Endothelial cell of umbilical vein (primary cell): ENCODE measurements around the gene DVL3. TPM values are rescaled to one million over a fixed set of nuclear protein-coding genes. Genes with fewer than 3 reads are reported as not detected.

ENCODE experiments used
- BruUV-seq: library from RNA; stranded (reverse); fragments of 400-500 nt; replicated peaks from 2 replicates; lab custom pipeline; 2021; lab: Mats Ljungman, UMichigan
- CTCF ChIA-PET: fragments of 300-600, 350-600 bp; sonication (Branson Sonifier 250); formaldehyde crosslinking; loops from one replicate; lab custom pipeline; 2021; ENCODE audit warnings: antibody characterized with exemption, inconsistent platforms; lab: Charles Lee
- POLR2A ChIA-PET: fragments of 300-600, 350-600 bp; sonication (Branson Sonifier 250); formaldehyde crosslinking; loops from one replicate; lab custom pipeline; 2021; ENCODE audit warnings: antibody characterized with exemption, inconsistent platforms; lab: Charles Lee
- DNase-seq: peaks from one replicate; pipeline ENCODE4 v3.0.0-alpha.2; 2011; ENCODE audit warnings: low read depth, low spot score
- FAIRE-seq: peaks from 2 replicates; lab custom pipeline; 2011; peaks lifted over from hg19 to GRCh38; lab: Jason Lieb, UNC
- H2AFZ ChIP-seq: 2 replicates; pipeline ENCODE4 v1.6.0; 2012; ENCODE audit warnings: low read depth, low read length, control low read depth, inconsistent platforms
- H3K27ac ChIP-seq: 2 replicates; pipeline ENCODE4 v1.5.1; 2011; ENCODE audit warnings: low read depth, mild to moderate bottlenecking, control low read depth, low read length, moderate library complexity; ENCODE audit not compliant: insufficient read depth
- H3K27me3 ChIP-seq, 2 experiments: 2 replicates each; pipeline versions ENCODE4 v1.6.0 to v1.6.1; 2011; ENCODE audit warnings: low read length in 2 of 2, mixed read lengths in 1 of 2; ENCODE audit not compliant: control insufficient read depth in 2 of 2, insufficient read depth in 2 of 2
- H3K36me3 ChIP-seq, 2 experiments: 2 replicates in 1 of 2; 3 replicates in 1 of 2; pipeline ENCODE4 v1.5.1; 2011; ENCODE audit warnings: low read length in 2 of 2, mild to moderate bottlenecking in 1 of 2, moderate library complexity in 1 of 2; ENCODE audit not compliant: control insufficient read depth in 2 of 2, insufficient read depth in 2 of 2; ENCODE audit errors: extremely low read depth in 1 of 2
- H3K4me1 ChIP-seq: 3 replicates; pipeline ENCODE4 v1.5.1; 2011; ENCODE audit warnings: mild to moderate bottlenecking, low read length; ENCODE audit not compliant: control insufficient read depth, insufficient read depth; ENCODE audit errors: extremely low read depth
- H3K4me2 ChIP-seq: 2 replicates; pipeline ENCODE4 v1.6.1; 2011; ENCODE audit warnings: low read length, control low read depth, mixed read lengths; ENCODE audit not compliant: insufficient read depth
- H3K4me3 ChIP-seq, 3 experiments: fragments of 200-600 bp in 1 of 3; sonication (generic), shearing (Covaris generic) in 1 of 3; replicated peaks in 1 of 3; 2 replicates each; pipeline ENCODE4 v1.5.1; 2011 to 2016; ENCODE audit warnings: control low read depth in 3 of 3, low read length in 3 of 3, mild to moderate bottlenecking in 2 of 3, inconsistent platforms in 1 of 3, low read depth in 1 of 3, moderate library complexity in 1 of 3; ENCODE audit not compliant: insufficient read depth in 1 of 3
- H3K79me2 ChIP-seq: 2 replicates; pipeline ENCODE4 v1.6.0; 2012; ENCODE audit warnings: low read length, inconsistent platforms; ENCODE audit not compliant: control insufficient read depth, insufficient read depth
- H3K9ac ChIP-seq: replicated peaks from 2 replicates; pipeline ENCODE3; 2011; ENCODE audit warnings: low read length, control low read depth; ENCODE audit not compliant: insufficient read depth; ENCODE audit errors: extremely low read depth
- H3K9me1 ChIP-seq: replicated peaks from 3 replicates; pipeline ENCODE4 v1.6.0; 2011; ENCODE audit warnings: mild to moderate bottlenecking, low read length; ENCODE audit not compliant: control insufficient read depth, insufficient read depth; ENCODE audit errors: extremely low read depth
- H3K9me3 ChIP-seq: replicated peaks from 2 replicates; pipeline ENCODE4 v1.5.1; 2012; ENCODE audit warnings: low read length, inconsistent platforms; ENCODE audit not compliant: control insufficient read depth, insufficient read depth
- H4K20me1 ChIP-seq: replicated peaks from 2 replicates; pipeline ENCODE3; 2011; ENCODE audit warnings: mild to moderate bottlenecking, low read length; ENCODE audit not compliant: control insufficient read depth, insufficient read depth; ENCODE audit errors: extremely low read depth
- EZH2 ChIP-seq: IDR thresholded peaks from 2 replicates; pipeline ENCODE4 v1.6.1; 2012; ENCODE audit warnings: borderline replicate concordance, low read depth, mild to moderate bottlenecking, moderate library complexity, low read length, inconsistent platforms; ENCODE audit not compliant: severe bottlenecking
- FOS ChIP-seq: IDR thresholded peaks from 2 replicates; pipeline ENCODE4 v1.6.1; 2011; ENCODE audit warnings: mild to moderate bottlenecking, low read length, moderate library complexity, borderline replicate concordance; ENCODE audit not compliant: insufficient read depth
- GATA2 ChIP-seq: IDR thresholded peaks from 2 replicates; pipeline ENCODE4 v1.7.0; 2011; ENCODE audit warnings: low read depth, mild to moderate bottlenecking, moderate library complexity, mixed read lengths, low read length; ENCODE audit not compliant: insufficient read length, insufficient read depth
- JUN ChIP-seq: IDR thresholded peaks from 2 replicates; pipeline ENCODE4 v1.6.1; 2011; ENCODE audit warnings: borderline replicate concordance, low read depth; ENCODE audit not compliant: insufficient read length, insufficient read depth
- MAX ChIP-seq: IDR thresholded peaks from 2 replicates; pipeline ENCODE4 v1.6.1; 2011; ENCODE audit not compliant: insufficient read depth, insufficient read length
- MYC ChIP-seq: IDR thresholded peaks from one replicate; pipeline ENCODE4 v1.6.1; 2011; ENCODE audit warnings: mild to moderate bottlenecking, low read depth, low read length
- POLR2A ChIP-seq: IDR thresholded peaks from 2 replicates; pipeline ENCODE4 v1.6.1; 2012; ENCODE audit warnings: low read depth, mild to moderate bottlenecking, control low read depth, low read length
- POLR2AphosphoS5 ChIP-seq: IDR thresholded peaks from 2 replicates; pipeline ENCODE4 v1.6.1; 2012; ENCODE audit warnings: low read depth, mild to moderate bottlenecking, control low read depth, low read length, moderate library complexity; ENCODE audit not compliant: insufficient read depth
- dilution Hi-C: fragments of 300-500 bp; cut with MboI; formaldehyde crosslinking; loops from one replicate; pipeline ENCODE4 v1.15.0; 2019; ENCODE audit warnings: low sequenced_read_pairs; ENCODE audit not compliant: extremely low pct_ligation_motif_present
- intact Hi-C: fragments of 100-400 bp; cut with micrococcal nuclease; formaldehyde crosslinking; loops from one replicate; pipeline ENCODE4 v1.10.0; 2022
- polyA plus RNA-seq, 4 experiments: library from polyadenylated mRNA; depleted of rRNA in 3 of 4; stranded (reverse) in 3 of 4; unstranded in 1 of 4; fragments of >200 nt; gene quantifications; 2 replicates each; pipeline versions ENCODE4 v1.2.1 to v1.2.3, GENCODE V29; 2011 to 2012; ENCODE audit warnings: missing spikeins in 1 of 4
- total RNA-seq: library from RNA; stranded (reverse); gene quantifications from 2 replicates; pipeline ENCODE4 v1.2.3, GENCODE V29; 2021
- TF ChIP-seq, protein P1 (sequence below), 2 donors: IDR thresholded peaks; 1 replicate in 1 of 2; 2 replicates in 1 of 2; pipeline ENCODE4 v1.5.1; 2011; ENCODE audit warnings: low read length in 2 of 2, mild to moderate bottlenecking in 2 of 2, moderate library complexity in 2 of 2, control low read depth in 1 of 2, inconsistent platforms in 1 of 2, low read depth in 1 of 2; ENCODE audit not compliant: insufficient read depth in 1 of 2; ENCODE audit errors: extremely low read depth in 1 of 2

The DVL3 gene
- total and polyA plus RNA-seq, 2 donors (not counting 3 experiments of a cell fraction or from before 2014, with no cell fraction given): 43.8 to 59.0 TPM

DNA sequence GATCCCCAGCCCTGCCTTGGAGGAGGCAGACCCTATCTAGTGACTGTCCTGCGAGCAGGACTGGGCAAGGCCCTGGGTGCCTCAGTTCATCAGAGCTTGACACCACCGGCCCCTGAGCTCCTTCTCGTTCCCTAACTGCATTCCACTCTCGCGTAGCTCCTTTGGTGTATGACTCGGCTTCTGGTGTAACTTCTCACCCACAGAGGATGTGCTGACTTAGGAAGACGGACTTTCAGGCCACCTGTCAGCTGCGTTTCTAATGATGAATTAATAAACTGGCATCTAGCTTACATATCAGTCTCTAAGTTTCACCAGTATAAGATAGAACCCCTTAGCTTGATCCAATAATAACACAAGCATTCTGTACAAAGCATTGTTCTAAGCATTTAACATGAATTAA lies 48.3 kb downstream of the DVL3 start:
- no peak for FAIRE-seq
- Histone ChIP-seq H3K9ac (no peak overlapping the region), H3K27ac (no peak overlapping the region), H3K4me1 (no peaks in the 10 kb centered on the region), H2AFZ (no peak overlapping the region), H3K79me2 (no peaks in the 10 kb centered on the region), H3K4me3 (no peak overlapping the region), H4K20me1 (no peaks in the 10 kb centered on the region), H3K4me2 (no peak overlapping the region), H3K9me1 (no peaks in the 10 kb centered on the region), H3K36me3 (no peaks in the 10 kb centered on the region), H3K27me3 (peaks cover 7% of the 10 kb centered on the region in 2 experiments), H3K9me3 (no peaks in the 10 kb centered on the region)
- DNase-seq: no peak
- dilution Hi-C loops (no loop called here), intact Hi-C loops (no loop called here)
- ChIA-PET CTCF (interaction anchor here (0.5 to 1.4 kb wide), 4 partner anchors 13 to 308 kb away, joined by 3 to 5 read pairs (median 3); no protein-coding TSS in a partner anchor), POLR2A (no interaction called here)
- BruUV-seq: no TSS peak
- TF ChIP-seq POLR2AphosphoS5 (no peak), MYC (no peak), JUN (no peak), POLR2A (no peak), FOS (no peak), MAX (no peak), GATA2 (no peak), EZH2 (no peak)
- TF ChIP-seq, protein P1, sequence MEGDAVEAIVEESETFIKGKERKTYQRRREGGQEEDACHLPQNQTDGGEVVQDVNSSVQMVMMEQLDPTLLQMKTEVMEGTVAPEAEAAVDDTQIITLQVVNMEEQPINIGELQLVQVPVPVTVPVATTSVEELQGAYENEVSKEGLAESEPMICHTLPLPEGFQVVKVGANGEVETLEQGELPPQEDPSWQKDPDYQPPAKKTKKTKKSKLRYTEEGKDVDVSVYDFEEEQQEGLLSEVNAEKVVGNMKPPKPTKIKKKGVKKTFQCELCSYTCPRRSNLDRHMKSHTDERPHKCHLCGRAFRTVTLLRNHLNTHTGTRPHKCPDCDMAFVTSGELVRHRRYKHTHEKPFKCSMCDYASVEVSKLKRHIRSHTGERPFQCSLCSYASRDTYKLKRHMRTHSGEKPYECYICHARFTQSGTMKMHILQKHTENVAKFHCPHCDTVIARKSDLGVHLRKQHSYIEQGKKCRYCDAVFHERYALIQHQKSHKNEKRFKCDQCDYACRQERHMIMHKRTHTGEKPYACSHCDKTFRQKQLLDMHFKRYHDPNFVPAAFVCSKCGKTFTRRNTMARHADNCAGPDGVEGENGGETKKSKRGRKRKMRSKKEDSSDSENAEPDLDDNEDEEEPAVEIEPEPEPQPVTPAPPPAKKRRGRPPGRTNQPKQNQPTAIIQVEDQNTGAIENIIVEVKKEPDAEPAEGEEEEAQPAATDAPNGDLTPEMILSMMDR (IDR thresholded peaks at IDR 0.05; ENCODE audit: extremely low read depth in 1 of 2, insufficient read depth in 1 of 2, low read depth in 1 of 2, low read length in 2 of 2): no peak
